Activated naive CD4-positive, alpha-beta T cell treated with Interleukin-2 at 50 U/mL for 16 hours (primary cell): ENCODE data around the gene TNIP1.

Experiments
- DNase-seq: peaks from one replicate; pipeline ENCODE4 v3.0.0-alpha.2; 2020

The TNIP1 gene

DNA sequence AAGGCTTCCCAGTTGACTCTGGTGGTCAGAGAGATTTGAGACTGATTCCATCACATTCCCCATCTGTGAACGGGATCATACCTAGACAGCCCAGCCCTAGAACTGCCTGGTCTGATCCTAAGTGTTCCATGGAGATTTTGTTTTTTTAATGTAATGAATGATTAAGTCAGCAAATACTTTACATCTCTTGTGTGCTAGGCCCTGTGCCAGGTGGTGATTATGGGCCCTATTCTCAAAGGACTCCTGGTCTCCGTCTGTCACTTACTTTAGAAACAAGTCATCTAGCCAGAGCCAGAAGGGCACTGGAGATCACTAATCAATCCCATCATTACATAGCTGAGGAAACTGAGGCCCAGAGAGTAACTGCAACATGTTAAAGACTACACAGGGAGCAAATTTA is 61.5 kb downstream of the TNIP1 start:
- DNase-seq: no peak

GRCh38 chr5:151018846-151019245 is 62.0 kb downstream of the TNIP1 start:
- DNase-seq: no peak

GRCh38 chr5:151017897-151018296 is 62.9 kb downstream of the TNIP1 start:
- no peak for DNase-seq

- no peak for DNase-seq
Measured at GRCh38 chr5:151016700-151017099, 64.1 kb downstream of the TNIP1 start.

- no peak for DNase-seq
Measured at GRCh38 chr5:151015974-151016587, 64.8 kb downstream of the TNIP1 start.

DNA sequence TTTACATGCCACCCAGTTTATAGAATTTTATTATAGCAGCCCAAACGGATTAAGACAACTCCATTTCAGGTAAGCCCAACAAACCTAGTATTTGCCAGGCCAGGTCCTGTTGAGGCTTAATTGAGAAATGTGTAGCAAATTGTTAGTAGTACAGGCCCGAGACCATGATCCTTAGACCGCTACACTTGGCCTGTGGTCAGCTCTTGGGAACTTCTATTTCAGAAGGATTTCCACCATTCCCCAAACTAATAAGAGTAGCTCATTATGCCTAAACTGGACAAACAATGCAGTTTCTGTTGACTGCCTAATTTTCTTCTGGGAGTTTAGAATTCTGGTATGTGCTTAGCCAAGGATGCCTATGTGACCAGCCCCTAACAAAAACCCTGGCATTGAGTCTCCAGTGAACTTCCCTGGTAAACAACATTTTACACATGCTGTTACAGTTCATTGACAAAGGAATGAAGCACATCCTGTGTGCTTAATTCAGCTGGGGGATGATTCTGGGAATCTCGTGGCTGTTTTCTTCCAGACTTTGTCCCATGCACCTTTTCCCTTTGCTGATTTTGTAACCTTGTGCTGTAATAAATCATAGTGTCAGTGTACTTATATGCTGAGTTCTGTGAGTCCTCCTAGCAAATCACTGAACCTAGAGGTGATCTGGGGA is 66.0 kb downstream of the TNIP1 start:
- DNase-seq: no peak

GRCh38 chr5:151012862-151013261 is 68.0 kb downstream of the TNIP1 start:
- no peak for DNase-seq

DNA sequence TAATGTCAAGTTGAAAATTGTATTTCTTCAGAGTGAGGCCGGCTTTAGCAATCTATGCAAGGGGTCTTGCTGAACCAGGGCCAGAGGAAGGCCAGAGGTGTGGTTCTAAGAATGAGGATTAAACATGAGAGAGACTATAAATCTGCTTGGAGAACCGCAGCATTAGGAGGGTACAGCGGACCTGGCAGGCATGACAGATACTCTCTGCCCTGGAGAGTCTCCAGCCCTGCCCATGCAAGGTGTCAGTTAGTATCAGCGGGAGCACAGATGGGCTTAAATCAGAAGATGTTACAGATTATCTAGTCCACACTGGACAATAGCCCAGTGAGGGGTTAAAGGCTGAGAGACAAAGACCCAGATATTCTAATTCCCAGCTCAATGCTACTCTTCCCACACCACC is 71.9 kb downstream of the TNIP1 start:
- no peak for DNase-seq

GRCh38 chr5:151008210-151008491 is 72.7 kb downstream of the TNIP1 start:
- no peak for DNase-seq

DNA sequence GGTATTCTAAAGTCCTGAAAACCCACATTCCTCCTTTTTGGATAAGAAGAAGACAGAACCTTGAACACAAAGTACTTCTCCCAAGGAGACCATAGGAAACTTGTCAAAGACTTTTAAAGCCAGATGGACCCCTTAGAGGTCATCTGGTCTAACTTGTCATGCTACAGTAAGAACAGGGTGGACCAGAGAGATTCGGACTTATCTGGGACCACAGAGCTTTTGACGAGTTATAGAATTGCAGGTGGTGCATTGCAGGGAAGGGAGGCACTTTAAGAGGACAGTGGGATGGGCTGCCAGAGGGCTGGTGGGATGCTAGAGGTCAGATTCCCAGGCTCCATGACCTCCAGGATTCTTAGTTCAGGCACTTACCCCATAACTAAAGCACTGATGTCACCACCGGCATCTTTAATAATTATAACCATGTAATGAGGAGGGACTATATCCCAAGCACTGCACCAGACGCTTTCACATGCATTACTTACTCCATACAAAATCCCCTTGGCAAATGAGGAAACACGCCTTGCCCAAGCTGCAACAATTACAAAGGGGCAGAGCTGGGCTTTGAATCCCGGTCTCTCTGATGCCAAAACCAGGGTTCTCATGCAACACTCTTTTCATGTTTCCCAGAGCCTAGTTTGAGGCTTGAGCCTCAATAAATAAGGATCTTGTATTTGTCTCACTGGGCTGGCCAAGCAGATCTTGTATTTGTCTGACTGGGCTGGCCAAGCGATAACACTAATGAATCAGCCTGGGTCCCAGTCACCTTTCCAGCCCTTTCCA is 73.2 kb downstream of the TNIP1 start:
- DNase-seq: no peak

GRCh38 chr5:151006704-151007334 is 74.0 kb downstream of the TNIP1 start:
- no peak for DNase-seq

DNA sequence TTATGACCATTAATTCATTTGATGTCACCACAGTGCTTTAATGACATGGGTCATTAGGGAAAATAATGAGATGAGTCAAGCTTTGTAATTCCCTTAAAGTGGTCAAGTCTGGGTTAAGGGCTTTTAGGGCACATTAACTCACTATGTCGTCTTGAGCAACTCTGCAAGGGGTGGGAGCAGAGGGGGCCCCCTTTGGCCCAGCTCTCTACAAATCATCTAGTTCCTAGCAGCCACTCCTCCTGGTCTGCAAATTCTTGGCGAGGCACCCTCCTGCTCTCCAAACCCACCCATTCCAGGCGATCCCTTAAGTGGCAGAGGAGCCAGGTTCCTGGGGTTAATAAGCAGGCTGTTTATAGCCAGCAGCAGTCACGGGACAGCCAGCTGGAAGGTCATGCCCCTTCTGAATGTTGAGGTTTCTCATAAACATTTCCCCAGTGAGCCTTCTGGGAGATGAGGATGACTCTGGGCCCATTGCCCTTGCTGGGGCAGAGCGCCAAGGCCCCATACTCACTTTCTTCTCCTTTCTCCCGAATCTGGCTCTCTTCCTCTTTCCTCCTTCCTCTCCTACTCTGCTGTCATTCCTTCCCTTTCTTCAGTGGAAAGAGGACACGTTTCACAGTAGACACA is 74.8 kb downstream of the TNIP1 start:
- no peak for DNase-seq

DNA sequence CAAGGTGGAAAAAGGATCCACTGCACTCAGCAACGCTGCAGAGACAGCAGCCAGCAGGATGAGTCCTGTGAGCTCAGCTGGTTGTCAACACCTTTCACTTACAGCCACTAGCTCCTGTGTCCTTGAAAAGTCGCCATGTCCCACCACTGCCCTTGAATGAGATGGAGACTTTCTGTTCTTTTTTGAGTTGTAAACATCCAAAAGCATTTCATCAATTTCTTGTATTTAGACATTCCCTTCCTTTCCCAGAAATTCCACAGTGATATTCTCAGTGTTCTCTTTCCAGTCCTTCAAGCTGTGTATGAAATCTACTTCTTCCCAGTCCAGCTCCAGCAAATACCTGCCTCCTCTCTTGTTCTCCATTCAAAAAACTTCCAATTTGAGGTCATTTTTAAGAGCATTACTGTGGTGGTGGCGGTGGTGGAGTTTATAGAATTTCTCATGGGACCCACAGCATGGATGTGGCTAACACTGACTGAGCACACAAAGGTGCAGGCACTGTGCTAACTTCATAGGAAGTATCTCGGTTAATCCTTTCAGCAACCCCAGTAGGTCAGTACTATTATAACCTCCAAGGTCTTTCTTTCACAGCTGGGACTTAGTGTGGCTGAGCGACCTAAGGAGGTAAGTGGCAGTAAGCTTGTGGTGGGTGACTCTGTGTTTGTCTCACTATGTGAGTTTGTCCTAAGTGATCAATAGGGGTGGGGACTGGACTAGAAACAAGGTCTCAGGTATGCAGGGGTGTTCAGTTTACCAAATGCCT is 75.5 kb downstream of the TNIP1 start:
- no peak for DNase-seq

- DNase-seq: no peak
Measured at GRCh38 chr5:151004499-151004898, 76.3 kb downstream of the TNIP1 start.

DNA sequence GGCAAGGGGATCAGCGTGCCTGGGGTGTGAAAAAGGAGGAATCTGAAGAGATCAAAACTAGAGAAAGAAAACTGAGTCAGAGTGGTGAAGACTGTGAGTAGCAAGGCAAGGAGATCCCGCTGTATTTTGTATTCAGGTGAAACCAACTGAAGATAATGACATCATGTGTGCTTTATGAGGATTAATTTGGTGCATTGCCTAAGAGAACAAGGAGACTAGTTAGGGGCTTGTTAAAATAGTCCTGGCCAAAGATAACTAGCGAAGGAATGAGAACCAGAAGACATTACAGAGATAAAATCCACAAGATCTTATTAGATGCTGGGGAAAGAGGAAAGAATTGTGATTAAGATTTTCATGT is 77.4 kb downstream of the TNIP1 start:
- no peak for DNase-seq

GRCh38 chr5:151002681-151003502 is 77.9 kb downstream of the TNIP1 start:
- DNase-seq: no peak

GRCh38 chr5:151002250-151002649 is 78.6 kb downstream of the TNIP1 start:
- no peak for DNase-seq

DNA sequence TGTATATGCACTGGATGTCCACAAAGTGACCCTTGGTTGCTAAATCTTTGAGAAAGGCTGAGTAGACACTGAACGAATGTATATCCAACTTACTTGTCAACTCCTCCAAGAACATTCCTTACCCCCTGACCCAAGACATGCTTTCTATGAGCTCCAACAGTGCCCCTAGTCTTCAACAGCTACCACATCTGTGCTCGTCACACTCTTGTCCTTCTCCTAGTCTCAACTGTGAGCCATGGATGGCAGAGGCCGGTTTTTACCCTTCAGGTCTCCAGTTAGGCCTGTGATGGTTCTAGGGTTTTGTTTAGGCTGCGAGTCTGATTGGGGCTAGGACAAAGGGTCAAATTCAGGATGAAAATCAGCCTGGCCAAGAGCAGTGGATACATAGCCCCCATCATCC is 79.4 kb downstream of the TNIP1 start:
- no peak for DNase-seq

- no peak for DNase-seq
Measured at GRCh38 chr5:150999704-151000442, 81.0 kb downstream of the TNIP1 start.

DNA sequence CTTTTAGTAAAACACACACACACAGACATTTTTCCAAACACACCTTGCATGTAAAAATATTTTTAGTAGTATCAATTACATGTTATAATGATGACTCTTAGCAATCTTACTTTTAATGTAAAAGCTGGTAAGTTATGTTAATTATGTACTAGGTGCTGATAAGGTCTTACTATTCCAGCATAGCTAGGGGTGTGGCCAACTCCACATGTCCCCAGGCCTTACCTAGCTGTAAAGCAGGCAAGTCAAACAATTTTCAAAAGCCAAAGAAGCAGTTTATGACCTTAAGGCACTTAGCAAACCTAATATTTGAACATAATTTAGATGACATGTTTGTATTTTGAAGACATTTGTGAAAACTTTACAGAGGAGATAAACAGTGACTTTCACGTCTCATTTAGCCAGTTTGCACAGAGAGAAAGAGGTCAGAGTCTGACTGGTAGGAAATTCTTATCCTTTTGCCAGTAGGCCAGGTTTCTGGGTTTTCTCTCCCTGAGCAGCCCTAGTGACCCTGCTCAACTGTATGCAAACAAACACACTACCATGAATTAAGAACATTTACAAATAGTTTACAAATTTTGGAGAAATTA is 86.9 kb downstream of the TNIP1 start:
- DNase-seq: no peak

- DNase-seq: no peak
Measured at GRCh38 chr5:150993422-150993821, 87.4 kb downstream of the TNIP1 start.
